Ovary (tissue), 9 donors: ENCODE data around the gene RNASEH2A. TPM values are rescaled to one million over a fixed set of nuclear protein-coding genes. Genes with fewer than 3 reads are reported as not detected.

ENCODE experiments used
- DNase-seq, 5 donors: peaks; one replicate each; pipeline ENCODE4 v3.0.0-alpha.2; 2019 to 2020
- H3K27ac ChIP-seq, 2 donors: fragments of 200-600 bp; one replicate each; pipeline versions ENCODE4 v1.5.1 to v1.8.0; 2019 to 2022
- H3K27me3 ChIP-seq: fragments of 200-600 bp; one replicate; pipeline ENCODE4 v1.8.0; 2022
- H3K36me3 ChIP-seq: fragments of 200-600 bp; sonication (generic); one replicate; pipeline ENCODE4 v1.5.1; 2019
- H3K4me1 ChIP-seq: one replicate; pipeline ENCODE4 v1.8.1; 2013; ENCODE audit warnings: mild to moderate bottlenecking, moderate library complexity; ENCODE audit not compliant: insufficient read depth
- H3K4me3 ChIP-seq: fragments of 200-600 bp; sonication (generic); one replicate; pipeline ENCODE4 v1.5.1; 2017
- H3K9me3 ChIP-seq, 2 donors: fragments of 200-600 bp in 1 of 2; sonication (generic) in 1 of 2; one replicate each; pipeline versions ENCODE4 v1.5.1 to v1.8.1; 2013 to 2019; ENCODE audit warnings: mild to moderate bottlenecking in 1 of 2, moderate library complexity in 1 of 2
- EP300 ChIP-seq: sonication (generic); formaldehyde crosslinking; IDR thresholded peaks from one replicate; pipeline ENCODE4 v1.6.1; 2017; ENCODE audit warnings: antibody characterized with exemption
- POLR2A ChIP-seq: fragments of 450-650 bp; IDR thresholded peaks from one replicate; pipeline ENCODE4 v1.6.1; 2017; ENCODE audit warnings: antibody characterized with exemption, mild to moderate bottlenecking, moderate library complexity
- WGBS, 3 donors: extraction: QIAGEN DNeasy Blood & Tissue Kit in 1 of 3; methylation state at CpG; one replicate each; pipeline versions ENCODE4 v1.1.5 to v1.1.7; 2013 to 2017; 5-methylcytosine and 5-hydroxymethylcytosine counted together
- intact Hi-C, 4 donors: fragments of 100-400 bp; cut with DNase I; formaldehyde crosslinking; loops; one replicate each; pipeline versions ENCODE4 v1.11.0 to v1.15.1; 2022 to 2023
- polyA plus RNA-seq, 2 donors: library from polyadenylated mRNA; stranded (reverse); fragments of 200-250 nt in 1 of 2; fragments of 350-450 nt in 1 of 2; fragmentation: Illumina TruSeq in 1 of 2; extraction: RNeasy Lipid Tissue Mini Kit (QIAGEN cat#74804) in 1 of 2; gene quantifications; one replicate each; pipeline ENCODE4 v1.2.3, GENCODE V29; 2013 to 2014
- total RNA-seq, 7 donors: library from RNA; depleted of rRNA in 2 of 7; stranded (reverse); fragments of >200 nt in 2 of 7; fragmentation: NEBNext Ultra II Directional in 3 of 7; extraction: Animal tissue kit (Norgen Biotek cat#: 25700) in 3 of 7; gene quantifications; one replicate each; pipeline versions ENCODE4 v1.1.0 to v1.2.4, GENCODE V29; 2016 to 2023
- TF ChIP-seq, protein P1 (sequence below), 3 donors: fragments of 450-650 bp in 2 of 3; fragments of 200-600 bp in 1 of 3; IDR thresholded peaks; one replicate each; pipeline versions ENCODE4 v1.5.1 to v1.8.0; 2016 to 2022; ENCODE audit warnings: antibody characterized with exemption in 3 of 3, mild to moderate bottlenecking in 1 of 3
- donor health status: DM: no; HTN: no; CAD: no; lungs with moderate emphysema.
- donor health status: DM: no; HTN: no; CAD: no.
- donor health status: Bipolar disorder and iron deficiency.
- donor health status: DM: yes; HTN: yes; CAD: no.
- donor health status: DM: no; HTN: no; CAD: no.
- donor health status: DM: yes; HTN: yes; CAD: no.

Gene RNASEH2A
- total and polyA plus RNA-seq, 9 donors, result 1.2 to 12.2 (median 7.7) TPM

DNA sequence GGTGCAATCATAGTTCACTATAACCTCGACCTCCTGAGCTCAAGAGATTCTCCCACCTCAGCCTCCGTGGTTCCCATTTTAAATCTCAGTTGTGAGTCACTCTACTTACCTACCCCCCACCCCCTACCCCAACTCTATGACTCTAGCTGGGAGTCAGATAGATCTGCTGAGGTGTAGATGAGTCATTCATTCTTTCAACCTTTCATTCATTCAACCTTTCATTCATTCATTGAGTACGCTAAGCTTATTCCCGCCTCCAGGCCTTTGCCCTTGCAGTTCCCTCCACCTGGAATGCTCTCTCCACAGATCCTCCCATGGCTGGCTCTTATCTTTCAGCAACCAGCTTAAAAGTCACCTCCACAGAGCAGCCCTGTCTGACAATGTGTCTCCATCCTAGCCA lies 30.8 kb downstream of the RNASEH2A start:
- Histone ChIP-seq H3K9me3 (no peaks in the 10 kb centered on the region), H3K4me3 (no peak overlapping the region), H3K4me1 (peaks cover 5% of the 10 kb centered on the region), H3K36me3 (no peaks in the 10 kb centered on the region), H3K27ac (no peak overlapping the region), H3K27me3 (peaks cover 13% of the 10 kb centered on the region)
- WGBS, 3 donors, result 67 to 74% (median 72%) methylated on average over 4 of the region's 4 CpGs
- no peak for DNase-seq
- intact Hi-C loops, result no loop called here
- TF ChIP-seq POLR2A (no peak), EP300 (no peak)
- TF ChIP-seq, protein P1, sequence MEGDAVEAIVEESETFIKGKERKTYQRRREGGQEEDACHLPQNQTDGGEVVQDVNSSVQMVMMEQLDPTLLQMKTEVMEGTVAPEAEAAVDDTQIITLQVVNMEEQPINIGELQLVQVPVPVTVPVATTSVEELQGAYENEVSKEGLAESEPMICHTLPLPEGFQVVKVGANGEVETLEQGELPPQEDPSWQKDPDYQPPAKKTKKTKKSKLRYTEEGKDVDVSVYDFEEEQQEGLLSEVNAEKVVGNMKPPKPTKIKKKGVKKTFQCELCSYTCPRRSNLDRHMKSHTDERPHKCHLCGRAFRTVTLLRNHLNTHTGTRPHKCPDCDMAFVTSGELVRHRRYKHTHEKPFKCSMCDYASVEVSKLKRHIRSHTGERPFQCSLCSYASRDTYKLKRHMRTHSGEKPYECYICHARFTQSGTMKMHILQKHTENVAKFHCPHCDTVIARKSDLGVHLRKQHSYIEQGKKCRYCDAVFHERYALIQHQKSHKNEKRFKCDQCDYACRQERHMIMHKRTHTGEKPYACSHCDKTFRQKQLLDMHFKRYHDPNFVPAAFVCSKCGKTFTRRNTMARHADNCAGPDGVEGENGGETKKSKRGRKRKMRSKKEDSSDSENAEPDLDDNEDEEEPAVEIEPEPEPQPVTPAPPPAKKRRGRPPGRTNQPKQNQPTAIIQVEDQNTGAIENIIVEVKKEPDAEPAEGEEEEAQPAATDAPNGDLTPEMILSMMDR (IDR thresholded peaks at IDR 0.05), result no peak

DNA sequence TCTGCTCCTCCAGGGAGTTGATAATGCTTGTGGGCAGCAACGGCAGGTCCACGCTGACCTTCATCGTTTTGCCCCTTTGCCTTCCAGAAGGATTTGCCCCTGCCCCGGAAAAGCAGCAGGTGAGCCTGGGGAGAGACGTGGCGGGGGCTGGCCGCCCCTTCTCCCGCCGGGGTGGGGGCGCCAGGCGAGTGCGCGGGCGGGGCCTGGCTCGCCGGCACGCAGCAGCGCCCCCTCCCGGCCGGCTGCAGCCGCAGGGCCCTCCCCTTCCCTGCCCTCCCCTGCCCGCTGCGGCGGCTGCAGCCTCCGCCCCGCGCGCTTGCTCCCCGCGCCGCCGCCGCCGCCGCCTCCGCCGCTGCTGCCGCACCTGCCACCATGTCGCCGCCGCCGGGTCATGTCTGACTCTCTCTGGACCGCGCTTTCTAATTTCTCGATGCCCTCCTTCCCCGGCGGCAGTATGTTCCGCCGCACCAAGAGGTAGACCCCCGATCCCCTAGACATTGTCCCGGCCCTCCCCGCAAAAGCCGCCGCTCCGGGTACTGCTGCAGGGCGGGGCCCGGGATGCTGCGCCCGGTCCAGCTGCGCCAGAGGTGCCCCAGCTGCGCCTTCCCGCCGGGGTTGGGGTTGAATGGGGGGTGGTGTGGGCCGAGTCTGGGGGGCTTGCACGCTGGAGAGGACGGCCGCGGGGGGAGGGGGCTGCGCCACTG lies 31.9 kb downstream of the RNASEH2A start, which contains the start of gene MAST1:
Gene MAST1 (plus strand): TSS at position 334 of the 704 bp plus-strand sequence. CDS start 58 bp downstream, at position 392.
- Histone ChIP-seq H3K9me3 (no peaks in the 10 kb centered on the region), H3K36me3 (no peaks in the 10 kb centered on the region), H3K4me1 (peaks cover 5% of the 10 kb centered on the region), H3K4me3 (no peak within 1 kb of the TSS), H3K27me3 (peaks cover 13% of the 10 kb centered on the region), H3K27ac (no peak within 1 kb of the TSS)
- intact Hi-C loops, result no loop called here
- DNase-seq, result no peak
- TF ChIP-seq, protein P1 (IDR thresholded peaks at IDR 0.05), result no peak
- no peak for TF ChIP-seq EP300
- TF ChIP-seq POLR2A, result no peak
- 1% methylated on average over 34 to 69 of the region's 69 CpGs for WGBS, 3 donors

DNA sequence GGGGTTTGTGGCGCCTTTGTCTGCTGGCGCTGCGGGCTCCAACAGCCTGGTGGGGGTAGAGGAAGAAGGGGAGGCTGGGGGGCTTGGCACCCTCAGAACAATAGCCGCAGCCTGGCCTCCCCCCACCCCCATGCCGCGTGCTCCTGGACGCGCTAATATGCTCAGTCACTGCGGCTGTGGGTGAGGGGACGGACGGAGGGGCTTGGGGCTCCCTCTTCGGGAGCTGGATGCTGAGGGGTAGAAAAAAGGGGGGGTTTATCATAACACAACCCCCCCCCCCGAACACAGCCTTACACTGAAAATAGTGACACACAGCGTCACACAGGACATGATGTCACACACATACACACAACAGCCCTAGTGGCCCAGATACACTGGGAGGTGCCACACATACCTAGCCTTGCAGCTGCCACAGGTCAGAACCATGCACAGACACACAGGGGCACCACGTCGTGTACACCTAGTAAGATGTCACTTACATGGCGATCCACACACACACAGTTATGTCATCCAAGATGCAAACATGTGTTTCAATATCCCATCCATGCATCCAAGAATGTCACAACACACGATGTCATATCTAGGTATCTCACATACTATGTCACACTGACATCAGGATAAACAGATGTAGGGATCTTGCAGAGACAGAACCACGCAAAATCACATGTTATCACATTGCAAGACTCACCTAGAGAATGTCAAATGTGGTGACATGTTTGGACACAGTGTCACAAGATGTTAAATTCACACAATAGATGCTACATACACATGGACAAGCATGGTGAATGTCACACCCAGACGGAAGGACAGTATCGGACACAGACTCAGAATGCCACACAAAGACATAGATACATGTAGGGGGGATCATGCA lies 32.7 kb downstream of the RNASEH2A start:
- intact Hi-C loops, result no loop called here
- H3K4me1 ChIP-seq, result peaks cover 5% of the 10 kb centered on the region
- H3K27me3 ChIP-seq, result peaks cover 9% of the 10 kb centered on the region
- 19 to 26% (median 24%) methylated on average over 19 to 21 of the region's 21 CpGs for WGBS, 3 donors
- no peak overlapping the region for H3K27ac ChIP-seq
- no peaks in the 10 kb centered on the region for H3K36me3 ChIP-seq
- H3K9me3 ChIP-seq, result no peaks in the 10 kb centered on the region
- no peak for DNase-seq
- H3K4me3 ChIP-seq, result no peak overlapping the region
- TF ChIP-seq, protein P1 (IDR thresholded peaks at IDR 0.05), result no peak
- no peak for TF ChIP-seq EP300

DNA sequence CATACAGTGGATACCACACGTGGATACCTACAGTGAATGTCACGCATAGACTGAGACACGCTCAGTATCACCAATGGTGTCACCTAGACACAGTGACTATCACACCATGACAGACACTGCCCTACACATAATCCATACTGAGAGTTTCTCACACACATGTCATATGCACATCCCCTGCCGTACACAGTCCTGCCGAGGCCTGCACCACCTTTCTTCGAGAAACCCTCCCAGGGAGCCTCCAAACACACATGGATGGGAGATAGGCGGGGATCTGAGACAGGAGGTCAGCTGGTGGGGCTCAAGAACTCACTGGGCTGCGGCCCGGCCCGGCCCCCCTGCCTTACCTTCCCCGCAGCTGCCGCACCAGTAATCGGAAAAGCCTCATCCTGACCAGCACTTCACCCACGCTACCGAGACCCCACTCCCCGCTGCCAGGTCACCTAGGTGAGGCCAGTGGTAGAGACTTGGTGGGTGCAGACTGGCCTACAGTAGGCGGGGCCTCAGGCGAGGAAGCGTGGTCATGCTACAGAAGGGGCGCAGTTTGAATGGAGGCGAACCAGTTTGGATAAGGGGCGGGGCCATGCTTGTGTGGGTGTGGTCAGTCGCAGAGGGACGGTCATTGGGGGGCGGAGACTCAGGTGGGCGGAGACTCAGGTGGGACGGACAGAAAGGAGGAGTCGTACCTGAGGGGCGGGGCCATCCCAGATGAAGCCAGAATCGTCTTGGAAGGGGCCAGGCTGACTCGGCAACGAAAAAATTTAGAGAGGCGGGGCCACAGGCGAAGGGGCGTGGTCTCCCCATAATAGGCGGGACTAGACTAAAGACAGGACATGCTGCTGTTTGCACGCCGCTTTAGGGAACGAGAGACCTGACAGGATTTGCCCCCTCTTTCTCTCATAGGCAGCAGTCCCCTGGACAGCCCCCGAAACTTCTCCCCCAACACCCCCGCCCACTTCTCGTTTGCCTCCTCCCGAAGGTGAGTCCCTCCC lies 34.0 kb downstream of the RNASEH2A start:
- Histone ChIP-seq H3K36me3 (no peaks in the 10 kb centered on the region), H3K27ac (no peak overlapping the region), H3K27me3 (peaks cover 8% of the 10 kb centered on the region), H3K4me3 (no peak overlapping the region), H3K9me3 (no peaks in the 10 kb centered on the region), H3K4me1 (peaks cover 5% of the 10 kb centered on the region)
- WGBS, 3 donors, result 15 to 18% (median 15%) methylated on average over 43 of the region's 43 CpGs
- peak in 3 of 5 donors; percentile 43 to 70 (median 64) for DNase-seq
- TF ChIP-seq POLR2A, result no peak
- TF ChIP-seq, protein P1 (IDR thresholded peaks at IDR 0.05), result no peak
- no peak for TF ChIP-seq EP300
- intact Hi-C loops, result no loop called here
